Frontal cortex (tissue), 4 donors: ENCODE measurements around the gene BRSK2. TPM values are rescaled to one million over a fixed set of nuclear protein-coding genes. Genes with fewer than 3 reads are reported as not detected.

Source experiments
- DNase-seq, 2 donors: peaks; one replicate each; pipeline ENCODE4 v3.0.0; 2012; ENCODE audit warnings: low spot score in 2 of 2
- FAIRE-seq: peaks from 2 replicates; lab custom pipeline; 2012; peaks lifted over from hg19 to GRCh38; lab: Jason Lieb, UNC
- total RNA-seq: library from RNA; depleted of rRNA; stranded (reverse); fragments of >200 nt; gene quantifications from one replicate; pipeline ENCODE4 v1.2.3, GENCODE V29; 2014
- donor health status: control.
- donor health status: control.
- donor health status: control.

The BRSK2 gene
- total RNA-seq, 1 donor from 2014 or later: 35.9 TPM

DNA sequence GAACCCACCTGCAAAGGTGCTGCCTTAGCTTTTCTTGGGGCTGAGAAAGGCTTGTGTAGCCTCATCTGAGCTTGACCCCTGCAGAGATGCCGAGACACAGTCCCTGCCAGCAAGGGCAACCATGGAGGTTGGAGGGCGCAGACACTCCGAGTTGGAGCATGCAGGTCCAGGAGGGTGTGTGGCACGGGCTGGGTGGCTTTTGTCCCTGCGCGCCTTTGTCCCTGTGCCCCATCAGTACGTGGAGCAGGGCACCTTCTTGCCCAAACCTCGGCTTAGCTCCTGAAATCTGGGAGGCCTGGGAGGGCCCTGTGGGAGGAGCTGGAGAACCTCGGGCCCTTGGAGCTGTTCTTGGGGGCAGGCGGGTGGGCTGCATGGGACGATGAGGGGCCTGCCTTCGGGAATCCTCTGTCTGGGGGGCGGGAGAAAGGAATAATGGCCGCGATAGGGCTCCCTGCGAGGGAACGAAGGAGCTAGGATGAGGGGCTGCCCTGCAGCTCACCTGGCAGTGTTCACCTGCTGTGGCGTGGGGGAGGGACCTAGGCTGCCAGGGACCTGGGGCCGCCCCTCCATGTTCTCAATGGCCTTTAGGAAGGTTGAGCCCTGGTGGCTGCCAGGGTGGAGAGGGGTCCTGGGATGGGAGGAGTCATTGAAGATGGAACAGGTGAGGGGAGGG, 3.4 kb downstream of the BRSK2 start:
- DNase-seq: no peak
- FAIRE-seq: no peak

DNA sequence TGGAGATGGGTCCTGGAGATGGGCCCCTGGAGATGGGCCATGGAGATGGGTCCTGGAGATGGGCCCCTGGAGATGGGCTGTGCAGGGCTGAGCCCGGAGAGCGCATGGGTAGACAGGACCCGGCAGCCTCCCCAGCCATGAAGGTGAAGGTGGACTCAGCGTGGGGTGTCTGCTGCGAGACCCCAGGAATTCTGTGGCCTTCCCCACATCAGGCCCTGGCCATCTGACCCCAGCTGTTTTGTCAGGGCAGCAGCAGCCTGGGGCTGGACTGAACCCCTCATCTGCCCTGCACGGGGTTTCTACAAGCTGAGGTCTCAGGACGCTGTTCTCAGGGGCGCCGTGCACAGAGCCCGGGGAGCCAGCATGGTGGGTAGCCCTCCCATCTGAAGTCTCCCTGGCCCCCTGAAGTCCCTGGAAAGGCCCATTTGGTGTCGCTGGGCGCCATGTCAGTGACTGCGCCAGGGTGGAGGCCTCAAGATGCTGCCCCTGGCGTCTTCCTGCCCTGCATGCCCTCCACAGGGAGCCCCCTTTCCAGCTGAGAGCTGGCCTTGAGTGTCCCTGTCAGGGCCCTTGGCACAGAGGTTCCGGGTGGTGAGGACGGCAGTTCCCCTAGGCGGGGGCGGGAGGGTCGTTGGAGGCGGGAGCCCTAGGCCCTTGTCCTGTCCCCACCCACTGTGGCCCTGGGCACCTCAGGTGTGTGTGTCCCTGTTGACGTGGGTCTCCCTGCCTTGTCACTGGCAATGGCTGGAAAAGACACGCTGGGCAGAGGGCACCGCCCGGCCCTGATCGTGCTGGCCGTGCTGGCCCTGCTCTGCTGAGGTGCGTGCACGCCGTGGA, 5.4 kb downstream of the BRSK2 start:
- DNase-seq (no peak), FAIRE-seq (no peak)

DNA sequence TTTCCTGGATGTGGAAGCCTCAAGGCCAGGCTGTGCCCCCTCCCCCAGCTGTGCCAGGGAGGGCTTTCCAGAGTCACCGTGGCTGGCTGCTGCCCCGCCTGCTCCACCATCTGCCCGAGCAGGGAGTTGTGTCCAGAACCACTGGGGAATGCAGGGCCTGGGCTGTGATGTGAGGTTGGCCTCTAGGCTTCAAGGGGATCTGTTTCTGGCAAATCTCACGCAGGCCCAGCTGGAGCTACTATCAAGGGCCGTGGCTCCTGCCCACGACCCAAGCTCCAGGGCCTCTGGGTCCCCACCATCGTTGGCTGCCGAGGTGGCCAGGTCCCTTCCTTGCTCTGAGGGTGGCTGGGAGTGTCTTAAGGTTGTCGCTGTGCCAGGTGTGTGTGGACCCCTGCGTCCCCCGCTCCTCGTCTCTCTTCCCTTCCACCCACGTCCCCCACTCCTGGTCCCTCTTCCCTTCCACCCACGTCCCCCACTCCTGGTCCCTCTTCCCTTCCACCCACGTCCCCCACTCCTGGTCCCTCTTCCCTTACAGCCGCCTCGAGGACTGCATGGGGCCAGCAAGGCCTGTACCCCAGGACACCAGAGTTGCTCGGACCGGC, 6.1 kb downstream of the BRSK2 start:
- FAIRE-seq: no peak
- DNase-seq: no peak

GRCh38 chr11:1396375-1396841, 6.7 kb downstream of the BRSK2 start:
- DNase-seq (no peak), FAIRE-seq (no peak)

GRCh38 chr11:1397146-1397861, 7.6 kb downstream of the BRSK2 start:
- peak; percentile 83 to 87 for DNase-seq

DNA sequence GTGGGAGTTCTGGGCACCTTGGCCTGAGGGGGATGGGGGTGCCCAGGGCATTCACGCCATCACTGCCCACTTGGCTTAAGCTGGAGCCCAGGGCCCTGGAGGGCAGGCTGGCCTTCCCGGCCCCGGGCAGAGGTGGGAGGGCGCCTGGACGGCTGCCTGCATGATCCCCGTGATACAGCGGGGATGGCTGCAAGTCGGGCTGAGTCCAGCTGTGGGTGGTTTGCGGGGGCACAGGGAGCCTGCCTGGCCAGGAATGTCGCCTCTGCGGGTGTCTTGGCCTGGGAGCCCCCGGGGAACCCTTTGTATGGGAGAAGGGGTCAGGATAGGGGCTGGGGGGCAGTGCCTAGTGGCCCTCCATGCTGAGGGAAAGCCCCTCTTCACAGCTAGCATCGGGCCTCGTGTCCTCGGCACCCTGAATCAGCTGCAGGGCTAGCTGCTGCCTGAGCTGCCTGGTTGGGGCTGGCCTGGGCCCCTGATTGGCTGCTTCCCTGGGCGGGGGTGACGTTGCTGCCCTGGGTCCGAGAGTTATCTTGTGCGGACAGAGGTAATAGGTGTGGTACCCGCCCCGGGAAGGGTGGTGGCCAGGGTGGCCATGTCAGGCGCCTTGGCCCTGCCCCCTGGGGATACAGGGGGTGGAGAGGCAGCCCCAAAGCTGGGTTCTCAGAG, 8.3 kb downstream of the BRSK2 start:
- no peak for DNase-seq
- no peak for FAIRE-seq

More at GRCh38 chr11:1397146-1397861, 7.6 kb downstream of the BRSK2 start:
- FAIRE-seq: no peak

DNA sequence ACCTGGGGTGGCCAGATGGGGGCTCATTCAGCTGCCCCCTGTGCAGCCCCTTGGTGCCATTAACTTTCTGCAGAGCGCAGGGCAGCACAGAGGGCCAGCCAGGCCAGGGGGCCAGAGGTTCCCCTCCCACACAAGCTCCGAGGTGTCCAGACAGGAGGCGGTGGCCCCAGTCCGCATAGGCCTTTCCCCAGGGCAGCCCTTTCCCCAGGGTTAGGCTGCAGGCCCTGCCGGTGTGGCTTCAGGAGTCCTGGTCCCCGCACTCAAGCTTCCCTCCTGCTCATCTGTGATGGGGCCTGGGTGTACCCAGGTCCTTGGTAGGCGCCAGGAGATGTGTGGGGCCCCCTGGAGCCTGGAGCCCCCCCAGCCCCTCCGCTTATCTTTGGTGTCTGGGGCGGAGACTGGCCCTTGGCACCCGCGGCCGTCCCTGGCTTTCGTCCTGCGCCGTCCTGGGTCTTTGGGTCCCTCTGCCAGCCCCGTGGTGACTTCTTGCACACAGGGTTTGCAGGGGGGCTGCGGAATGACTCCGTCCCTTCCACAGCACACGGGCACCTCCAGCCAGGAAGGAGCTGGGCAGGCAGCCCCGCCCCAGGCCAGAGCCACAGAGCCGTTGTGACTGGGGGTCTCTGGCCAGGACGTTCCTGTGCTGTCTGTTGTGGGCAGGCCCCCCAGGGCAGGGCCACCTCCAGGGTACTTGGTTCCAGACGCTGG, 8.9 kb downstream of the BRSK2 start:
- FAIRE-seq (no peak), DNase-seq (no peak)

GRCh38 chr11:1399386-1400316, 9.9 kb downstream of the BRSK2 start:
- FAIRE-seq (no peak), DNase-seq (no peak)

GRCh38 chr11:1400317-1401170, 10.8 kb downstream of the BRSK2 start:
- no peak for DNase-seq
- FAIRE-seq: no peak

DNA sequence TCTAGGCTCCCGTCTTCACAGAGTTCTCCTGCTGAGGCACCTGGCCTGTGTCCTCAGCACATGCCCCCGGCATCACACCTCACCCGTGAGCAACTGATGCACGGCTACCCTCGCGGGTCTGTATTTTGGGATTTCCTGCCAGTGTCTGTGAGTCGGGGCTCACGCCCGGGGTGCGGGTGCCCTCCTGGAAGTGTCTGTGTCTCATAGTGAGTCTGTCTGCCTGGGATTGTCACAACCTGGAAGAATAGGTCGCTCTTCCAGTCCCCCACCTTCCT, 11.4 kb downstream of the BRSK2 start:
- no peak for DNase-seq
- FAIRE-seq: no peak

GRCh38 chr11:1401656-1402221, 12.0 kb downstream of the BRSK2 start:
- no peak for FAIRE-seq
- DNase-seq: peak; percentile 82 to 89

GRCh38 chr11:1402355-1403077, 12.8 kb downstream of the BRSK2 start:
- no peak for DNase-seq
- no peak for FAIRE-seq

DNA sequence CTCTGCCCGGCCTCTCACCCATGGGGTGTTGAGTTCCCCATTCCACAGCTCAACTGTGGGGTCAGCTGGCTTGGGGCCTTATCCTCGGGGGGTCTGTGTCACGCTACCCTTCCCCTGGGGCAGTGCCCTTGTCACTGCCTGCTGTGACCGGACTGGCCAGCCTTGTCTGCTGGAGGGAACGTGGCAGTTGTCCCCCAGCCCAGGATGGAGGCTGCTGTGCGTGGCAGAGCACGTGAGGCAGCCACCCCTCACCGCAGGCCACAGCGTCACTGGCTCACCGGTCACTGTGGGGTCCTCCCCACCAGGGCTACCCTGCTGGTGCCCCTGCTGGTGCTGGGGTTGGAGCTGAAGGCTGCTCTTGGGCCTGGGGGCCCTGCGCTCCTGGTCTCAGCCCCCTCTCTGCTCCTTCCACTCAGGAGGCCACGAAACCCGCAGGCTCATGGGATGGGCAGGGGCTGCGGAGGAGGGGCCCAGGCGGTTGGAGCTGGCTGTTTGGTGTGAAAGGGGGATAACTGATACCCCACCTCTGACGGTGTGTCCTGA, 13.4 kb downstream of the BRSK2 start:
- FAIRE-seq: no peak
- no peak for DNase-seq

GRCh38 chr11:1403721-1404460, 14.2 kb downstream of the BRSK2 start:
- FAIRE-seq: no peak

DNA sequence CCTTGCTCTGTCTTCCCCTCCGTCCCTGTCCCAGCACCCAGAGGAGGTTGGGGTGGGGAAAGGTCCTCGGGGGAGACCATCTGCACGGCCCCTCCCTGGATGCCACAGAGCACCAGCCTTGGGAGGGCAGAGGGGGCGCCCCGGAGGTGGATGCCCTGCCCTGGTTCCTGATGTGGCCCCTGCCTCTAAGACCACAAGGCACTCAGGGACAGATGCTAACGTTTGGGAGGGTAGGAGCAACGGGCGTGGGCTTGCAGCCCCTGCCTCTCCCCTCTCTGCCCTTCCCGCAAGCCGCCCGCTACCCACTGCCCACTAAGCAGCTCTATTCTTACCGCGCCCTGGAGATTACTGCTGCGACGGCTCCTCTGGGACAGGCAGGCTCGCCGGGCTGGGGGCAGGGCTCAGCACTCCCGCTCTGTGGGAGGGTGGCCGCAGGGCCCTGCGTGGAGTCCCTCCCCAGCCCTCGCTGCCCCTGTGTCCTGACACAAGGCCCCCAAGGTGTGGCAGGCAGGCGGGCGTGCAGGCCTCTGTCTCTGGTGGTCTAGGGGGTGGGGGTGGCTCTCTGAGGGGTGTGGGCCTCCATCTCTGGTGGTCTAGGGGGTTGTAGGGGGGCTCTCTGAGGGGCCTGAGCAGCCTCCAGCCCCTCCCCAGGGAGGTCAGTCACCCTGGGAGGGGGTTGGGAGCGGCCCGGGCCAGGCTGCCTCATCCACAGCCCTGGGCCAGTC, 14.9 kb downstream of the BRSK2 start:
- no peak for FAIRE-seq
- DNase-seq: no peak

More at GRCh38 chr11:1403721-1404460, 14.2 kb downstream of the BRSK2 start:
- DNase-seq: no peak
